ENCODE data around the gene DPF3.

The DPF3 gene

DNA sequence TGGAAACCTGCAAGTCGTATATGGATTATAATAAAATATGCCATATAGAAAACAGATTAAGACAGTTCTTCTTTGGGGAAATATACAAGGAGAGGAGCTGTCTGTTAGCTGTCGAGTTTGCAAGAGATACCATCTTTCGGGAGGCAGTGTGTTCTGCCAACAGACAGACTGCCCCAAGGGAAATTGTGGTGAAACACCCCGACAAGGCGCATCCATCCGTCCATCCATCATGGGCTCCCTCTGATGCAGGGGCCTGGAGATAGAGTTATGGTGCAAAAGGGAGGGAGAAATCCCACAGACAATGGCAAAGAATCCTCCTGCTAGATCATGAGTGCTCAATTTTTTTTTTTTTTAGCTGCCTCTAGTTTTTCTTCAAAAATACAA is 156.3 kb downstream of the DPF3 start:
- no peak overlapping the region for H3K4me3 ChIP-seq (replicated peaks; ENCODE audit: low read depth, low read length)
- TF ChIP-seq, protein P1, sequence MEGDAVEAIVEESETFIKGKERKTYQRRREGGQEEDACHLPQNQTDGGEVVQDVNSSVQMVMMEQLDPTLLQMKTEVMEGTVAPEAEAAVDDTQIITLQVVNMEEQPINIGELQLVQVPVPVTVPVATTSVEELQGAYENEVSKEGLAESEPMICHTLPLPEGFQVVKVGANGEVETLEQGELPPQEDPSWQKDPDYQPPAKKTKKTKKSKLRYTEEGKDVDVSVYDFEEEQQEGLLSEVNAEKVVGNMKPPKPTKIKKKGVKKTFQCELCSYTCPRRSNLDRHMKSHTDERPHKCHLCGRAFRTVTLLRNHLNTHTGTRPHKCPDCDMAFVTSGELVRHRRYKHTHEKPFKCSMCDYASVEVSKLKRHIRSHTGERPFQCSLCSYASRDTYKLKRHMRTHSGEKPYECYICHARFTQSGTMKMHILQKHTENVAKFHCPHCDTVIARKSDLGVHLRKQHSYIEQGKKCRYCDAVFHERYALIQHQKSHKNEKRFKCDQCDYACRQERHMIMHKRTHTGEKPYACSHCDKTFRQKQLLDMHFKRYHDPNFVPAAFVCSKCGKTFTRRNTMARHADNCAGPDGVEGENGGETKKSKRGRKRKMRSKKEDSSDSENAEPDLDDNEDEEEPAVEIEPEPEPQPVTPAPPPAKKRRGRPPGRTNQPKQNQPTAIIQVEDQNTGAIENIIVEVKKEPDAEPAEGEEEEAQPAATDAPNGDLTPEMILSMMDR (IDR thresholded peaks at IDR 0.05; ENCODE audit: low read length, missing control alignments) = no peak
- no peak for DNase-seq (ENCODE audit: low read depth)

DNA sequence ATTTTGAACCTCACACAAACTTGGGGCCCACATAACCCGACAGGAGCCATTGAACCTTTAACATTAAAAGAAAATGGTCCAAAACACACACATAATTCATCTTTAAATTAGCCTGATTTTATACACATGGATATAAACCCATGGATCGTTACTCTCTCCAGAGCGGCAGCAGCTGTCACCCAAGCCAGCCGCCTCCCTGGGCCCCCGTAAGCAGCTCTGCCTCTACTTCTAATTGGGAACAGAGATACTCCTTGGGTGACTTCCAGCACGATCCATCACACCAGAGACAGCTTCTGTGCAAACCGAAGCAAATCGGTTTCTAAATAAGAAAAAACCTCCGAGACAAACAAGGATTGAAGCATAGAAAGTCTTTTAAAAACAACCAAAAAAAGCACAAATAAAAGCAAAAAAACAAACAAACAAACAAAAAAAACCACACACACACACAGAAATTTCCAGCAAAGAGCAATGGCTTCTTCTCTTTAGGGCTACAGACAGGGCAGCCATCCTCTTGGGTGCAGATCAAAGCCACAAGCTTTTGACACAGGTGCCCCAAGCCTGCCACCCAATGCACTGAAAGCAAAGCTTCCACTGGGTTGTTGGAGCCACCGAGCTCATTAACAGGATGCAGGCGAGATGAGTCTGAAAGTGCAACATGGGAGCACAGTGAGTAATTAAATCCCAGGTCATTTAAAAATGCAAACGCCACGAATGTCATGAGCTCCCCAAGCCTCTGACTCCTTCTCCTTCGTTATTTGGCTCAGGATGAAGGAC is 156.9 kb downstream of the DPF3 start:
- H3K4me3 ChIP-seq (replicated peaks; ENCODE audit: low read depth, low read length) = no peak overlapping the region
- no peak for DNase-seq (ENCODE audit: low read depth)
- TF ChIP-seq, protein P1 (IDR thresholded peaks at IDR 0.05; ENCODE audit: low read length, missing control alignments) = no peak

DNA sequence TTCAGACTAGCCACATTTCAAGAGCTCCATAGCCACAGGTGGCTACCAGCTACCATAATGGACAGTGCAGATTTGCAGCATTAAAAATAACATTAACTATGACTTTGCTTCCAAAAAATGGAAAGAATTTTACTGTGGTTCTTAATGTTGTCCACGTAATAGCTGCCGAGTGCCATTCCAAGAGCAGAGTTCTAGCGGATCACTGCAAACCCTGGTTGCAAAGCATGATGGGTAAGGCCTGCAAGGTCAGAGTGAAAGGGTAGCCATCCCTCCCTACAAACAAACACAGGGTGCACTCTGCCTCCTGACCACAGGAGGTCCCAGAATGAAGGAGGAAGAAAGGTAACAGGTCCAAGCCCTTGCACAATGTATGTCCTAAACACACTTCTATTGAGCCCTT is 157.6 kb downstream of the DPF3 start:
- TF ChIP-seq, protein P1 (IDR thresholded peaks at IDR 0.05; ENCODE audit: low read length, missing control alignments) = peak; percentile 15
- H3K4me3 ChIP-seq (replicated peaks; ENCODE audit: low read depth, low read length) = no peak overlapping the region
- peak; percentile 28 for DNase-seq (ENCODE audit: low read depth)

DNA sequence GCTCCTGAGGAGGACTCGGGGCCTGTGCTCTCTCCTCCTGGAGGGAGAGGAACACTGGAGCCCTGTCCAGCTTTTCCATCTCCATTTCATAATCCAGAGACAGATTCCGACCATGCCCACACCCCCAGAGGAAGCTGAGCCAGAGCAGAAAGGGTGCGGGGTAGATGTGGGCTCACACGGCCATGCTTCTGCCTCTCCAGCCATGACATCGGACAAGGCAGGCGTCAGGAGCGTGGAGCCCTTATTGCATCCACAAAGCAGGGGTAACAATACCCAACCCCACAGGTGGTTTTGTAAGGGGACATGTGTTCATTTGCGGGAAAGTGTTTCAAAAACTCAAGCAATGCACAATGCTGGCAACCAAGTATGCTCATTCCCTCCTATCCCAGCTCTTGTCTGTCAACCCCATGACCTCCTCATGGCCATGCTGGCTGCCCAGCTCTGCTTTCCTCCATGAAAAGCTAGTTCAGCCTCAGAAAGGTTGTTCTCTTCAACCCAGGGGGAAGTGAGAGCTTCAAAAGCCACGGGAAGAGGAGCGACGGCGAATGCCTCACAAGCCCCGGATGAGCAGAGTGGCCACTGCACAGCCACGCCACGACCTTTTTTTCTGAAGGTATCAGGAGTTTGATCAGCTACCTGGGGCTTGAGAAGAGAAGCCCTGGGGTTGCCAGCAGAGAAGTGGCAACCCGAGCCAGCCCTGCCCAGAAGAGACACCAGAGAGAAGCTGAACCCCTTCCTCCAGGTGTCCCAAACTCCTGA is 161.7 kb downstream of the DPF3 start:
- H3K4me3 ChIP-seq (replicated peaks; ENCODE audit: low read depth, low read length) = no peak overlapping the region
- TF ChIP-seq, protein P1 (IDR thresholded peaks at IDR 0.05; ENCODE audit: low read length, missing control alignments) = no peak
- DNase-seq (ENCODE audit: low read depth) = no peak

DNA sequence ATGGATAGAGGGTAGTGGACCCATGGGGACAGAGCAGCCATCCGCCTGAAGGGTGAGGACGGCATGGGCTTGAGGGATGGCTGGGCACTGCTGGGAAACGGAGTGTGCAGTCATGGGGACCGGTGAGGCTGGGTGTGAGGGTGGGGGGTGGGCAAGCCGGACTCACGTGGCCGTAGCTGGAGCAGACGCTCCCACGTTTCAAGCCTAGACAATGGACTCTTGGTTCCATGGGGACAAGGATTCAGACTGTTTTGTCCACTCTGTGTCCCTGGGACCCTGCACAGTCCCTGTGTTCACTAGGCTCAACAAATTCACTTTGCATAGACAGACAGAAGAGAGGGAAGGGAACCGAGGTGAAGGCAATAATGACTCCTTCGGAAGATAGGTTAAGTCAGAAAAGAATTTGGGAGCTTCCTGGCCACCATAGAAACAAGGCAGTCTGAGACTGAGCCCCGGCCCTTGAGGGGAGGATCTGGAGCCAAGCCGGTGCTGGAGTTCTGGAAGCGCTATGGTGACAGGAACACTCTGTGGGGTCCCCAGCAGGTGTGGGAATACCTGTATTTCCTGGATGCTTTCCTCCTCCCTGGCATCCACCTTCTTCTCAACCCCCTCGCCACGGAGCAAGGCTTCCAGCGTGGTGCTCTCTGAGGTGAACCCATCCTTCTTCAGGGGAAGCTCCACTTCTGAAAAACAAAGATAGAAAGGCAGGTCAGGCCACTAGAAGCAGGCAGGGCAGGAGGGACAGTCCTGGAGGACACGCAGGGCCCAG is 162.5 kb downstream of the DPF3 start:
- DNase-seq (ENCODE audit: low read depth) = no peak
- TF ChIP-seq, protein P1 (IDR thresholded peaks at IDR 0.05; ENCODE audit: low read length, missing control alignments) = no peak
- H3K4me3 ChIP-seq (replicated peaks; ENCODE audit: low read depth, low read length) = no peak overlapping the region

DNA sequence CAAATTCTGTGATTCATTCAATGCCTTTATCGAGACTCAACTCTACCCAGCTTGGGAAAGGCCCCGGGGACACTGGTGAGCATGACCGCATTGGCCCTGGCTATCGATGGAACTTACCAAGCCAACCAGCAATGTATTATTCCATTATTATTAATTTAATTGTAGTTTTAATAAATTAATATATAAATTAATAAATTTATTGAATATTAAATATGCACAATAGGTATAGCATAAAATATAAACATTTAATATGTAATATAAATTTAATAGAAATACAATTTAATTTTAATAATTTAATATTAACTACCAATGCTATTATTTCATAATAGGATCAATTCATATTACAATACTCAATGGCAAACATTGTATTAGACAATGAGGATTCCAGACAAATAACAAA is 163.4 kb downstream of the DPF3 start:
- TF ChIP-seq, protein P1 (IDR thresholded peaks at IDR 0.05; ENCODE audit: low read length, missing control alignments) = no peak
- DNase-seq (ENCODE audit: low read depth) = no peak
- no peak overlapping the region for H3K4me3 ChIP-seq (replicated peaks; ENCODE audit: low read depth, low read length)

All from fibroblast of pulmonary artery (primary cell).